Transverse colon (tissue), 3 donors: ENCODE measurements around the gene VAC14.

ENCODE experiments used
- CTCF ChIP-seq, 5 experiments: fragments of 200-600 bp in 3 of 5; fragments of 450-650 bp in 2 of 5; sonication (generic) in 3 of 5; IDR thresholded peaks; 1 replicate in 2 of 5; 2 replicates in 3 of 5; pipeline ENCODE4 v1.5.1; 2016 to 2017; ENCODE audit warnings: antibody characterized with exemption in 5 of 5, inconsistent platforms in 3 of 5, mild to moderate bottlenecking in 2 of 5, moderate library complexity in 1 of 5
- EP300 ChIP-seq: sonication (generic); formaldehyde crosslinking; IDR thresholded peaks from one replicate; pipeline ENCODE4 v1.6.1; 2017; ENCODE audit warnings: antibody characterized with exemption, low read depth
- POLR2A ChIP-seq: fragments of 450-650 bp; IDR thresholded peaks from one replicate; pipeline ENCODE4 v1.6.1; 2016; ENCODE audit warnings: antibody characterized with exemption, mild to moderate bottlenecking, moderate library complexity

DNA sequence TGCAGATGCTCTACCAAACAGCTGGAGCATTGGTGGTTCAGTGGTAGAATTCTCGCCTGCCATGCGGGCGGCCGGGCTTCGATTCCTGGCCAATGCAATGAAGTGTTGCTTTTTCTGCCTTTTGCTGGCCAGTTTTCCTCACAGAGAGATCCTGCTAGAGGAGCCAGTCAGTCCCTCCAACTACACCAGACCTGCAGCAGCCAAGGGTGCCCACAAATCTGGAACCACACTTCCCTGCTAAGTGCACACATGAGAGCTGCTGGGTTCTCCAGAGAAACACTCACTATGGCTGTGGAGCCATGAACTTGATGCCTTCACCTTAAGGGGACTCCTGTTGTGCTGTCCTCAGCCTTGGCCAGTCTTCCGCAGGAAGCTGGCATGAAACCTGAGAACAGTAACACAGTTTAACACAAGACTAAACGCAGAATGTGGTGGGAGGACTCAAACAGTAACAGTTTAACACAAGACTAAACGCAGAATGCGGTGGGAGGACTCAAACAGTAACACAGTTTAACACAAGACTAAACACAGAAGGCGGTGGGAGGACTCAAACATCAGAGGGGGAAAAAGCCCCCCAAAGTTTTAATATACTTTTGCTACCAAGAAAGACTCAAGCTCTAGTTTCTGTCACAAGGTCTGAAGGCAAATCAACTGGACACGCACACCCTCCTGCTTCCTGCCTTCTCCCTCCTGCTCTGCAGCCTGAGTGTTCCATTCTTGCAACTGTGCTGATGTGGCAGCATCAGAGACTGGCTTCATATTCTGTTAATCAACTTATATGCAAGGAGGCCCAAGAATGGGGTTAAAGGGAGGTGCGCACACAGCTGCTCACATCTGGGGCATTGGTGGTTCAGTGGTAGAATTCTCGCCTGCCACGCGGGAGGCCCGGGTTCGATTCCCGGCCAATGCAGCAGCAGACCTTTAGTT lies 12.0 kb downstream of the VAC14 start:
- TF ChIP-seq EP300 (no peak), POLR2A (no peak), CTCF (IDR thresholded peaks at IDR 0.05) (no peak)
